ENCODE results near the gene SPATA31C1.
"Not testable (repeated sequence)": the region's sequence is repeated elsewhere in the genome, so short reads cannot be mapped to it uniquely, and the experiment has no call there.

The SPATA31C1 gene

GRCh38 chr9:87891754-87892153 lies 26.0 kb upstream of the SPATA31C1 start:
- no peak for TF ChIP-seq CTCF (IDR thresholded peaks at IDR 0.05)
- DNase-seq (ENCODE audit: low spot score) = no peak

GRCh38 chr9:87892956-87893355 lies 24.8 kb upstream of the SPATA31C1 start:
- TF ChIP-seq CTCF (IDR thresholded peaks at IDR 0.05) = no peak

More at GRCh38 chr9:87891754-87892153, 26.0 kb upstream of the SPATA31C1 start:
- Histone ChIP-seq H3K4me3 (no peak overlapping the region), H3K27ac (no peak overlapping the region)

GRCh38 chr9:87894998-87895625 lies 22.6 kb upstream of the SPATA31C1 start:
- no peak for TF ChIP-seq CTCF (IDR thresholded peaks at IDR 0.05)
- H3K27ac ChIP-seq = no peak overlapping the region
- no peak for DNase-seq (ENCODE audit: low spot score)
- H3K4me3 ChIP-seq = no peak overlapping the region

More at GRCh38 chr9:87892956-87893355, 24.8 kb upstream of the SPATA31C1 start:
- DNase-seq (ENCODE audit: low spot score) = no peak
- no peak overlapping the region for H3K27ac ChIP-seq
- no peak overlapping the region for H3K4me3 ChIP-seq

- TF ChIP-seq CTCF (IDR thresholded peaks at IDR 0.05) = no peak
- Histone ChIP-seq H3K27ac (no peak overlapping the region), H3K4me3 (no peak overlapping the region)
- DNase-seq (ENCODE audit: low spot score) = no peak
Measured at GRCh38 chr9:87896891-87897290, 20.9 kb upstream of the SPATA31C1 start.

- TF ChIP-seq CTCF (IDR thresholded peaks at IDR 0.05) = no peak
- no peak overlapping the region for H3K27ac ChIP-seq
- DNase-seq (ENCODE audit: low spot score) = no peak
- no peak overlapping the region for H3K4me3 ChIP-seq
Measured at GRCh38 chr9:87898151-87898550, 19.6 kb upstream of the SPATA31C1 start.

- H3K4me3 ChIP-seq; DNase-seq (ENCODE audit: low spot score): not testable (repeated sequence)
Measured at GRCh38 chr9:87902371-87902770, 15.4 kb upstream of the SPATA31C1 start.

GRCh38 chr9:87909310-87910041 lies 8.3 kb upstream of the SPATA31C1 start:
- TF ChIP-seq CTCF (IDR thresholded peaks at IDR 0.05) = no peak
- no peak overlapping the region for H3K27ac ChIP-seq
- H3K4me3 ChIP-seq = no peak overlapping the region
- DNase-seq (ENCODE audit: low spot score) = no peak

More at GRCh38 chr9:87902371-87902770, 15.4 kb upstream of the SPATA31C1 start:
- H3K27ac ChIP-seq = not testable (repeated sequence)

Measured in coronary artery (tissue), 2 donors.